PC-3 (cell line): ENCODE measurements around the gene MEGF6. TPM values are rescaled to one million over a fixed set of nuclear protein-coding genes. Genes with fewer than 3 reads are reported as not detected.

Source experiments
- ATAC-seq: fragments of 200-7000 bp; cut with Tn5 transposase; 2 replicates; pipeline ENCODE4 v1.9.1; 2020; ENCODE audit warnings: mild to moderate bottlenecking, moderate library complexity
- BruUV-seq: library from RNA; stranded (reverse); fragments of 400-500 nt; replicated peaks from 2 replicates; lab custom pipeline; 2021; lab: Mats Ljungman, UMichigan
- CTCF ChIA-PET: fragments of 300-600 bp; sonication (Branson Sonifier 250); formaldehyde crosslinking; loops from one replicate; lab custom pipeline; 2022; ENCODE audit warnings: antibody characterized with exemption; lab: Charles Lee
- POLR2A ChIA-PET: fragments of 300-600 bp; sonication (Branson Sonifier 250); formaldehyde crosslinking; loops from one replicate; lab custom pipeline; 2022; ENCODE audit warnings: antibody characterized with exemption; ENCODE audit not compliant: unreplicated experiment; lab: Charles Lee
- DNase-seq: peaks from one replicate; pipeline ENCODE4 v3.0.0-alpha.2; 2015
- H2AFZ ChIP-seq: fragments of 300-600 bp; sonication (generic); 2 replicates; pipeline ENCODE4 v1.6.0; 2016; ENCODE audit warnings: antibody characterized with exemption, low read length
- H3F3A ChIP-seq: fragments of 300-600 bp; sonication (generic); one replicate; pipeline ENCODE4 v1.6.0; 2017; ENCODE audit warnings: antibody characterized with exemption, low read length, control low read depth, mild to moderate bottlenecking; ENCODE audit not compliant: unreplicated experiment
- H3K27ac ChIP-seq: fragments of 300-600 bp; sonication (generic); 2 replicates; pipeline ENCODE4 v1.5.1; 2016; ENCODE audit warnings: mild to moderate bottlenecking, low read length
- H3K27me3 ChIP-seq: fragments of 300-600 bp; sonication (generic); 2 replicates; pipeline ENCODE4 v1.6.1; 2016; ENCODE audit warnings: low read length, mixed read lengths
- H3K36me3 ChIP-seq: fragments of 300-600 bp; sonication (generic); 2 replicates; pipeline ENCODE4 v1.6.1; 2016; ENCODE audit warnings: low read depth, mixed run types, low read length, mixed read lengths
- H3K4me1 ChIP-seq: fragments of 300-600 bp; sonication (generic); 2 replicates; pipeline ENCODE4 v1.5.1; 2016; ENCODE audit warnings: low read length; ENCODE audit not compliant: insufficient read depth
- H3K4me2 ChIP-seq: fragments of 300-600 bp; sonication (generic); 2 replicates; pipeline ENCODE4 v1.6.0; 2016; ENCODE audit warnings: low read length
- H3K4me3 ChIP-seq: fragments of 300-600 bp; sonication (generic); 2 replicates; pipeline ENCODE4 v1.5.1; 2016; ENCODE audit warnings: mild to moderate bottlenecking, low read length, mixed read lengths
- H3K79me2 ChIP-seq: fragments of 300-600 bp; sonication (generic); 2 replicates; pipeline ENCODE4 v1.6.1; 2017; ENCODE audit warnings: low read length, mixed read lengths
- H3K9ac ChIP-seq: fragments of 300-600 bp; sonication (generic); 2 replicates; pipeline ENCODE4 v1.6.0; 2016; ENCODE audit warnings: mild to moderate bottlenecking, low read length
- H3K9me2 ChIP-seq: fragments of 300-600 bp; sonication (generic); replicated peaks from 2 replicates; pipeline ENCODE4 v1.6.1; 2016; ENCODE audit warnings: mixed run types, low read length, mixed read lengths
- H3K9me3 ChIP-seq: fragments of 300-600 bp; sonication (generic); 2 replicates; pipeline ENCODE4 v1.6.1; 2016; ENCODE audit warnings: low read length, mixed read lengths
- H4K20me1 ChIP-seq: fragments of 300-600 bp; sonication (generic); 2 replicates; pipeline ENCODE4 v1.6.1; 2016; ENCODE audit warnings: low read length, mixed read lengths
- CTCF ChIP-seq: fragments of 300-600 bp; sonication (generic); conservative IDR thresholded peaks from 2 replicates; pipeline ENCODE4 v1.5.1; 2017; ENCODE audit warnings: antibody characterized with exemption, low read depth, mild to moderate bottlenecking, low read length
- EZH2 ChIP-seq: fragments of 300-600 bp; sonication (generic); IDR thresholded peaks from one replicate; pipeline ENCODE4 v1.6.1; 2017; ENCODE audit warnings: antibody characterized with exemption, mild to moderate bottlenecking, low read length; ENCODE audit not compliant: unreplicated experiment
- EZH2phosphoT487 ChIP-seq: fragments of 300-600 bp; sonication (generic); IDR thresholded peaks from 2 replicates; pipeline ENCODE4 v1.6.1; 2018; ENCODE audit warnings: mild to moderate bottlenecking, antibody characterized with exemption, low read length, borderline replicate concordance
- intact Hi-C: fragments of 100-400 bp; cut with micrococcal nuclease; formaldehyde crosslinking; loops from 2 replicates; pipeline ENCODE4 v1.9.0; 2023
- total RNA-seq: library from RNA; depleted of rRNA; stranded (reverse); fragments of >200 nt; gene quantifications from 2 replicates; pipeline ENCODE4 v1.2.3, GENCODE V29; 2014

Gene MEGF6
- total RNA-seq, 1 experiment from 2014 or later, result 32.5 TPM

GRCh38 chr1:3534803-3535637 lies 76.3 kb downstream of the MEGF6 start:
- Histone ChIP-seq H3K4me3 (no peak overlapping the region), H3K4me2 (no peak overlapping the region), H3K9me3 (no peaks in the 10 kb centered on the region), H4K20me1 (no peaks in the 10 kb centered on the region), H2AFZ (no peak overlapping the region), H3F3A (no peaks in the 10 kb centered on the region), H3K79me2 (peaks cover 3% of the 10 kb centered on the region), H3K27me3 (no peaks in the 10 kb centered on the region), H3K27ac (no peak overlapping the region), H3K9me2 (no peaks in the 10 kb centered on the region), H3K36me3 (no peaks in the 10 kb centered on the region), H3K4me1 (peaks cover 6% of the 10 kb centered on the region), H3K9ac (no peak overlapping the region)
- intact Hi-C loops, result no loop called here
- ATAC-seq, result no peak
- POLR2A ChIA-PET, result no interaction called here
- no peak for TF ChIP-seq EZH2
- no peak for TF ChIP-seq EZH2phosphoT487
- TF ChIP-seq CTCF, result no peak
- no TSS peak for BruUV-seq
- CTCF ChIA-PET, result no interaction called here
- DNase-seq, result no peak

- H3K36me3 ChIP-seq, result no peaks in the 10 kb centered on the region
- ChIA-PET CTCF (no interaction called here), POLR2A (no interaction called here)
- no peak for DNase-seq
- H3K4me2 ChIP-seq, result no peak overlapping the region
- peaks cover 13% of the 10 kb centered on the region for H3K79me2 ChIP-seq
- no peaks in the 10 kb centered on the region for H3K9me2 ChIP-seq
- H3K4me3 ChIP-seq, result no peak overlapping the region
- peaks cover 16% of the 10 kb centered on the region for H3K4me1 ChIP-seq
- no TSS peak for BruUV-seq
- intact Hi-C loops, result no loop called here
- H4K20me1 ChIP-seq, result no peaks in the 10 kb centered on the region
- H3K27me3 ChIP-seq, result no peaks in the 10 kb centered on the region
- TF ChIP-seq CTCF, result no peak
- TF ChIP-seq EZH2phosphoT487, result no peak
- no peak for TF ChIP-seq EZH2
- ATAC-seq, result no peak
- no peak overlapping the region for H2AFZ ChIP-seq
- no peak overlapping the region for H3K27ac ChIP-seq
- H3F3A ChIP-seq, result no peaks in the 10 kb centered on the region
- no peak overlapping the region for H3K9ac ChIP-seq
- no peaks in the 10 kb centered on the region for H3K9me3 ChIP-seq
Measured at GRCh38 chr1:3533067-3534048, 78.0 kb downstream of the MEGF6 start.
